ENCODE measurements around the gene PIP5K1C.
"Not testable (repeated sequence)": the region's sequence is repeated elsewhere in the genome, so short reads cannot be mapped to it uniquely, and the experiment has no call there.

PIP5K1C gene

DNA sequence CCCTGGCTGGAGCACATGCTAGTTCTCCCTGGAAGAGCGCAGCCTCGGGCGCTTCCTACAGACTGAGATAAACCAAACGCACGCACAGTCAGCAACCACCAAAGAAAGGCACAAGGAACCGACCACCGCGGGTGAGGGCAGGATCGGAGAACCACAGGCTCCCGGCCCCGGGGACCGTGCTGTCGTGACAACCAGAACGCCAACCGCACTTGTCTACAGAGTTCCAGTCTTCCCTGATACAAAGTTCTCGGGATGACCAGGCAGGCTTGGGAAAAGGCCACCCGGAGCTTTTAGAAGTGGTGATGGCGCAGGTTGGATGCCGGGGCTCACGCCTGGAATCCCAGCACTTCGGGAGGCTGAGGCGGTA, 40.5 kb downstream of the PIP5K1C start:
- no peak for DNase-seq

DNA sequence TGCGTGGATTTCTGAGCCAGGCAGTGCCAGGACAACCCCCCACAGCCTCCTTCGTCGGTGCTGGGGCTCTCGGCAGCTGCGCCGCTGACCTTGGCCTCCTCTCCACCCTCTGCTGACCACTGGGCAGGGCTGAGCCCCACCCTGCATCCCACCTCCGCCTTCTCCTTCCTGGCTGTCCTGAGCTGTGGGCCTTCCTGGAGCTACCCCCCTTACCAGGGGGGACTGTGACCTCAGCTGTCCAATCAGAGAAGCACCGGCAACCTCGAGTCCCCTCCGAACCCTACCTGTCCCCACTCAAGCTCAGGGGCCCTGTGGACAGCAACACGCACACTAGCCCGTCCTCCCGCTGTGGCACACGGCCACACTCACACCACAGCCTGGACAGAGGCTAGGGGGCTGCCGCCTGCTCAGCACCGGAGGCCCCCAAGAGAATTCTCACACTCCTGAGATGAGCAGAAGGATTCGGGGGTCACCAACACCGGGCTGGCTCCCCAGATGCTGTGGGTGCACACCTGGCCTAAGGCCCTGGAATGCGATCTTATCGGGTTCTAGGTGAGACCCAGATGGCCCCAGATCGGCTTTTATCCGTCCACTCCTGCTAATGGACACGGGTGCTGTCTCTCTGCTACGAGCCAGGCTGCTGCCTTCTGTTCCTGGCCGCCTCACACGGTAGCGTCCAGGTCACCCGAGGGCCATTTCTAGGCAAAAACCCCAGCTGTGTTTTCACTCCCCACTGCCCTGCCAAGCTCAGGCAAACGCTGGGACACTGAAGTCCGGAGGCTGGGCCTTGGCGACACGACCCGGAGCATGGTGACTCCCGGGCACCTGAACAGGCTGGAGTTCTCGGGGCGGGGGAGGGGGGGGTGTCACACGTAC, 41.2 kb downstream of the PIP5K1C start:
- no peak for DNase-seq

- no peak for DNase-seq
Observed at GRCh38 chr19:3658004-3658869, 42.0 kb downstream of the PIP5K1C start.

DNA sequence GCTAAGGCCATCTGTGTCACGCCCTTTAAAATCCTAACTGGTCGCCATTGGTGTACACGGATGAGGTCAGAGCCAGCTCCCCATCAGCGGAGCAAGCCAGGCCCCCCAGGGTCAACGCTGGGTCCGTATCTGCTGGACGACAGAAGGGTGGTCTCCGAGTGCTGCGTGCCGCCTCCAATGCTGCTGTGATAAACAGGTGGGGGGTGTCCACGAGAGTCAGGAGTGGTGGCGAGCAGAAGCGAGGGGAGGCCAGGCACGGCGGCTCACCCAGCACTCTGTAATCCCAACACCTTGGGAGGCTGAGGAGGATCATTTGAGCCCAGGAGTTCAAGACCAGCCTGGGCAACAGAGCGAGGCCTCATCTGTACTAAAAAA, 42.9 kb downstream of the PIP5K1C start:
- DNase-seq: no peak

DNA sequence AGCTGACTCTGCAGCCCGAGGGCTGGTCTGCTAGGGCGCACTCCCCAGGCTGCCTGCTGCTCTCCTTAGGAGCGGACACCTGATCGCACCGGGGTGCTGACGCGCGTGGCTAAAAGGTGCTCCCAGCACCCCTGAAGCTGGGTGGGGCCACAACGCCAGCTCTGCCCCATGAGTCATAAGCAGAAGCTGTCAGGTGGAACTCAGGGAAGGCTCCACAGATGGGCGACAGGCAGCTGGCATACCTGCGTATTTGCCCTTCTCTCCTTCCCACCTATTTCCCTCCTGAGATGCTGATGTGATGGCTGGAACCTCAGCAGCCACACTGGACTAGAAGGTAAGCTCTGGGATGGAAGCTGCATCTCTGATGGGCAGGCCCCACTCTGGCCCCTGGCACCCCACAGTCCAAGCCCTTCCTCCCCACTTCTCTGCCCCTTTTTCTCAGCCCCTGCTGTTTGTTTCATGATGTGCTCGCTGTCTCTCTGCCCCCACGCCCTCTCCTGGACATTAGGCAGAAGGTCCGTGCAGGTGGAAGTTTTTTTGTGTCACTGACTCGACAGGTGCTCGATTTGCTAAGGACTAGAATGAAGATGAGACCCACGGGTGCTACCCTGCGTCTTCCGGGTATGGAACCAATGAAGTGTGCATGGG, 43.4 kb downstream of the PIP5K1C start:
- no peak for DNase-seq

- DNase-seq: no peak
Observed at GRCh38 chr19:3656073-3656746, 44.1 kb downstream of the PIP5K1C start.

DNA sequence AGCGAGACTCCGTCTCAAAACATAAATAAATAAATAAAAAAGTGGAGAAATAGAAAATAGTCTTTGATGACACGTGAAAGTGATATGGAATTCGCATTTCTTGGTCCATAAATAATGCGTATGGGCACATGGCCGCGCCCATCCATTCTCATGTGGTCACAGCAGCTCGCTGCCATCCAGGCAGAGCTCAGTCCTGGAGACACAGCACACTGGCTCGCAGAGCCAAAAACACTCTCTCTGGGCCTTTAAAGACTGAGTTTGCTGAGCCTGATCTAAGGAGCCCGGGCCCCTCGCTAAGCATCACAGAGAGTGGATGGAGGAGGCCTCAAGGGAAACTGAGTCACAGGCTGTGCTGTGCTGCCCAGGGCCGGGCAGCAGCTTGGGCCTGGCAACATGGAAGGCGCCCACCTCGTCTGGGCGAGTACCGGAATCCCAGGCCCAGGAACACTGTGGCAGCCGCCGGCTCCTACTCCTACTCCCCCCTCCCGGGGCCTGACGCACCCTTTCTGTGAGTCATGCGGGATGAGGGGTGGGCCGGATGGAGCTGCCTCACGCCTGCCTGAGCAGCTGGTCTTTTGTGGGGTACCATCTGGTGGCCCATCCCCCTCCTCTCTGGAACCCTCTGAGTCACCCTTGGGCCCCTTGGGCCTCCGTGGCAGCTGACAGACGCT, 44.7 kb downstream of the PIP5K1C start:
- no peak for DNase-seq

- DNase-seq: no peak
Observed at GRCh38 chr19:3653865-3654513, 46.3 kb downstream of the PIP5K1C start.

- no peak for DNase-seq
Observed at GRCh38 chr19:3653081-3653795, 47.0 kb downstream of the PIP5K1C start.

DNA sequence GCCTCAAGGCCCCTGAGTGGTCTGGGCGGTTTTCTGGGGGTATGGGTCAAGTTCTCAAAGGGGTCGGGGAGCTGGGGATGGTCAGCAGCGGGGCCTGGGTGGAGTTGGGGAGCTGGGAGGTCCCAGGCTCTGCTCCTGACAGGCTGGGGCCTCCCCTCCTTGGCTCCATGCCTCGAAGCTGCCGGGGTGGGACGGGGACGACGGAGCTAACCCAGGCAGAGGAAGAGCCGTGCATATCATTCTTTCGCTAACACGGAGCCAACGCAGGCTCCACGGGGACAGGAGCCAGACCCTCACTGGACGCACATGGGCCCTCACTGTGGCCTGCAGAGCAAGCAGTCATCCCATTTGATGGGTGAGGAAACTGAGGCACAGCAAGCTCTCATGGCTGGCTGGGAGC, 47.8 kb downstream of the PIP5K1C start:
- no peak for DNase-seq

DNA sequence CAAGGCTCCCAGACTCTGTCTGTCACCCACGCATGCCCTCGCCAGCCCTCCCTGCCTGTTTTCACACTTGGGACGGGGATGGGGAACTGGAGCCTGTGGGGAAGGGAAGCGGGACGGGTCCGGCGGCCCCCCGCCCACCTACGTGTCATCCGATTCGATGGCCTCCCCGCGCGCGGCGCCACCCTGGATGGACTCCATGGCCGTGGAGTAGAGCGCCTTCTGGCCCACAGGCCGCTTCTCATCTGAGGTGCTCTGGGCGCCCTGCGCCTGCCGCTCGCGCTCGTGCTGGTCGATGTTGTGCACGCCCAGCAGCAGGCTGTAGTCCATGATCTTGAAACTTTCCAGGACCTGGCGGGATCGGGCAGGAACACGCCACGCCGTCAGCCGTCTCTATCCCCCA, 48.6 kb downstream of the PIP5K1C start:
- no peak for DNase-seq

DNA sequence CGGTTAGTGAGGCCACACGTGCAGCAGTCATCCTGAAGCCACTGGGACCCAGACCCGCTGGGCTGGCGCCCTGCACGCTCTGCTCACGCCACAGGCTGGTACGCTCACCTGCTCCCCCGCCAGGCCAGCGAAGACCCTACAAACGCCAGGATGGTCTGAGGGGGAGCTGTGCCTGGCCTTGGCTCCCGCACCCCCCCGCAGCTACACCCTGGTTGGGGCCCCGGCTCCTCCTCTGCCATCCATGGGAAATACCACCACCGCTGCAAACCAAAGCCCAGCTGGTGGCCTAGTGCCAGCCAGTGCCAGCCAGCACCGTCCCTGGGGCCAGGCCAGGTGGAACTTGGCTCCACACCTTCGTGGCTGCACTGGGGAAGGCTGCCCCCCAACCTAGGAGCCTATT, 50.4 kb downstream of the PIP5K1C start:
- no peak for DNase-seq

DNA sequence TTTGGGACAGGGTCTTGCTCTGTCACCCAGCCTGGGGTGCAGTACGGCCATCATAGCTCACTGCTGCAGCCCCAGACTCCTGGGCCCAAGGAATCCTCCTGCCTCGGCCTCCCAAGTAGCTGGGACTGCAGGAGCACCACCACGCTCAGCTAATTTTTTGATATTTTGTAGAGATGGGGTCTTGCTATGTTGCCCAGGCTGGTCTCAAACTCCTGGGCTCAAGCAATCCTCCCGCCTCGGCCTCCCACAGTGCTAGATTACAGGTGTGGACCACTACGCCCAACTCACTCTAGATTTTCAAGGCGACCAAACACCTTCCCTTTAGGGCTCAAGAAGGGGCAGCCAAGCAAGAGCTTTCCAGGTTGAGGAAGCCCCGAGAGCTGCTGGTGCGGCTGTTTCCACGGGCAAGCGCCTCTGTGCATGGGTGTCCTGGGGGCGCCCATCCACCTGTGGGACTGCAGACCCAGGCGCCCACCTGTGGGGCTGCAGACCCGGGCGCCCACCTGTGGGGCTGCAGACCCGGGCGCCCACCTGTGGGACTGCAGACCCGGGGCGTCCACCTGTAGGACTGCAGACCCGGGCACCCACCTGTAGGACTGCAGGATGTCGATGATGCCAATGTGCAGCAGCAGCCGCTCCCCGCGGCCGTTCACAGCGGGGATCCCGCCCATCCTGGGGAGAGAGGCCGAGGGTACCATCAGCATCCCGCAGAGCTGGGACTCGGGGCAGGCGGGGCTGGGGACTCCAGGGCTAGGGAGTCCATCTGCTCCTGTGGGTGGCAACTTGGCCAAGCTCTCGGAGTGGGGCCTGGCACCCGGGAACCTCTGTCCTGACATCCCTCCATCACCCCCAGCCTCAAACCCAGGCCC, 52.0 kb downstream of the PIP5K1C start:
- no peak for DNase-seq

GRCh38 chr19:3647102-3647501, 53.2 kb downstream of the PIP5K1C start:
- DNase-seq: not testable (repeated sequence)

DNA sequence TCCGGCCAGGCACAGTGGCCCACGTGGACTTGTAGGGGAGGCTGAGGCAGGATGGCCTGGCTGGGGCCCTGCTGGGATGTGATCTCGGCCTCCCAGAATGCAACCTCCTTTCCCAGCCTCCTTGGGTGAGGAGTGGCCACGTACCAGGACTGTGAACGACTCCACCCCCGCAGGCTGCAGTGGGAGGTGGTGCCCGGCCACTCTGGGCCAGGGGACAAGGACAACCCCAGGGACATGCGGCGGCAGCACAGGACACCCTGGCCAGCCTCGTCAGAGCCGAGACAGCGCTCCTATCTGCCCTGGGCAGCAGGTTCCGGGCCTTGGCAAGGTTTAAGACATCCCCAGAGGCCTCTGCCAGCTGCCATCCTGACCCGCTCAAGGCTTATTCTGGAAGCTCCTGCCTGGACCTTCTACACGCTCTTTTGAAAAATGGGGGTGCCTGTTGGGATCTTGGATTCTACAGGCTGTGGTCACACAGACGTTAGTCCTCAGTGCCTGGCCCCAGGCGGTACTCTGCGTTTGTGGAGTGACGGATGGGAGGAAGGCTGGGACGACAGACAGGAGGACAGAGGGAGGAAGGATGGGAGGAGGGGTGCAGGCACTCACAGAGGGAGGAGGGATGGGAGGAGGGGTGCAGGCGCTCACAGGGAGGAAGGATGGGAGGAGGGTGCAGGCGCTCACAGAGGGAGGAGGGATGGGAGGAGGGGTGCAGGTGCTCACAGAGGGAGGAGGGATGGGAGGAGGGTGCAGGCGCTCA, 53.8 kb downstream of the PIP5K1C start:
- DNase-seq: no peak

DNA sequence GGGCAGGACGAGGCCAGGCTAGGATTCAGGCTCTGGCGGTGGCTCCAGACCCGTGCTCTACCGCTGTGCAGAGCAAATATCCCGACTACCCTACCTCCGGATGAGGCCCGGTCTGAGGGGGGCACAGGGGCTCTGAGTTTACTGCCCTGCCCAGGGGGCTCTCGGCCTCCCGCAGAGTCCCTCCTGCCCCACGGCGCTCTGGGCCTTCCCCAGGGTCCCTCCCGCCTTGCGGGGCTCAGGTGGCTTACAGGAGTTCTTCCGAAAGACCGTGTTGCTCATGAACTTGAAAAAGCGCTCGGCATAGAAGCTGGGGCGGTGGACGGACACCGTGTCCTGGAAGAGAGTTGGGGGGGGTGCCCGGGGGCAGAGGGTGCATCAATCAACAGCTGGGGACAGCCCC, 54.5 kb downstream of the PIP5K1C start:
- no peak for DNase-seq

- no peak for DNase-seq
Observed at GRCh38 chr19:3645067-3645396, 55.2 kb downstream of the PIP5K1C start.

GRCh38 chr19:3644351-3645066, 55.8 kb downstream of the PIP5K1C start:
- no peak for DNase-seq
